IMR-90 (cell line): ENCODE results near the gene CYP2B6. TPM values are rescaled to one million over a fixed set of nuclear protein-coding genes. Genes with fewer than 3 reads are reported as not detected.

ENCODE experiments used
- ATAC-seq: fragments of 200-7000 bp; cut with Tn5 transposase; 2 replicates; pipeline ENCODE4 v1.9.1; 2020; ENCODE audit warnings: low read depth, mild to moderate bottlenecking, moderate library complexity
- BruUV-seq: library from RNA; stranded (reverse); fragments of 400-500 nt; replicated peaks from 2 replicates; lab custom pipeline; 2021; lab: Mats Ljungman, UMichigan
- CTCF ChIA-PET: fragments of 300-600 bp; formaldehyde crosslinking; extraction: SDS; loops from one replicate; lab custom pipeline; 2021; ENCODE audit warnings: antibody characterized with exemption; lab: Yijun Ruan, JAX
- POLR2A ChIA-PET: fragments of 300-600 bp; sonication (Branson Sonifier 250); formaldehyde crosslinking; loops from one replicate; lab custom pipeline; 2022; ENCODE audit warnings: antibody characterized with exemption; ENCODE audit not compliant: unreplicated experiment; lab: Charles Lee
- DNase-seq: peaks from one replicate; pipeline ENCODE4 v3.0.0; 2013
- H2AFZ ChIP-seq: replicated peaks from 2 replicates; pipeline ENCODE3; 2013; ENCODE audit warnings: low read length, mild to moderate bottlenecking; ENCODE audit not compliant: poor library complexity
- H2AK5ac ChIP-seq: 2 replicates; pipeline ENCODE4 v1.6.1; 2013; ENCODE audit warnings: low read depth, low read length, inconsistent platforms
- H2AK9ac ChIP-seq: replicated peaks from 2 replicates; pipeline ENCODE3; 2013; ENCODE audit warnings: mild to moderate bottlenecking, low read depth, low read length, moderate library complexity; ENCODE audit not compliant: poor library complexity
- H2BK120ac ChIP-seq: 2 replicates; pipeline ENCODE4 v1.6.1; 2013; ENCODE audit warnings: low read depth, low read length, inconsistent platforms
- H2BK15ac ChIP-seq: 3 replicates; pipeline ENCODE4 v1.6.1; 2013; ENCODE audit warnings: low read depth, low read length, inconsistent platforms
- H2BK20ac ChIP-seq: 2 replicates; pipeline ENCODE4 v1.6.1; 2013; ENCODE audit warnings: low read depth, mild to moderate bottlenecking, inconsistent platforms, low read length, moderate library complexity
- H2BK5ac ChIP-seq: 2 replicates; pipeline ENCODE4 v1.6.1; 2013; ENCODE audit warnings: mild to moderate bottlenecking, low read depth, low read length, inconsistent platforms; ENCODE audit not compliant: poor library complexity, severe bottlenecking
- H3K14ac ChIP-seq: replicated peaks from 2 replicates; pipeline ENCODE4 v1.6.1; 2013; ENCODE audit warnings: low read depth, low read length, inconsistent platforms
- H3K18ac ChIP-seq: 2 replicates; pipeline ENCODE4 v1.6.1; 2013; ENCODE audit warnings: low read depth, low read length, control low read depth
- H3K23ac ChIP-seq: 2 replicates; pipeline ENCODE4 v1.6.1; 2013; ENCODE audit warnings: low read depth, low read length, inconsistent platforms
- H3K27ac ChIP-seq: 2 replicates; pipeline ENCODE4 v1.5.1; 2013; ENCODE audit warnings: mild to moderate bottlenecking, control low read depth, low read length; ENCODE audit not compliant: insufficient read depth
- H3K27me3 ChIP-seq: 2 replicates; pipeline ENCODE4 v1.6.1; 2013; ENCODE audit warnings: low read length; ENCODE audit not compliant: control insufficient read depth, insufficient read depth
- H3K36me3 ChIP-seq: 2 replicates; pipeline ENCODE4 v1.6.1; 2013; ENCODE audit warnings: low read length, mixed read lengths; ENCODE audit not compliant: control insufficient read depth, insufficient read depth
- H3K4ac ChIP-seq: 2 replicates; pipeline ENCODE4 v1.6.1; 2013; ENCODE audit warnings: low read depth, low read length, inconsistent platforms
- H3K4me1 ChIP-seq: 2 replicates; pipeline ENCODE4 v1.6.1; 2013; ENCODE audit warnings: low read length, mixed read lengths; ENCODE audit not compliant: control insufficient read depth, insufficient read depth
- H3K4me2 ChIP-seq: 2 replicates; pipeline ENCODE4 v1.6.1; 2013; ENCODE audit warnings: low read depth, mild to moderate bottlenecking, control low read depth, low read length, moderate library complexity
- H3K4me3 ChIP-seq: 2 replicates; pipeline ENCODE4 v1.5.1; 2013; ENCODE audit warnings: low read depth, mild to moderate bottlenecking, control low read depth, low read length, moderate library complexity; ENCODE audit not compliant: insufficient read depth
- H3K56ac ChIP-seq: 2 replicates; pipeline ENCODE4 v1.6.1; 2013; ENCODE audit warnings: low read length, inconsistent platforms; ENCODE audit not compliant: insufficient read depth; ENCODE audit errors: extremely low read depth
- H3K79me1 ChIP-seq, 2 experiments: 2 replicates each; pipeline ENCODE4 v1.6.1; 2013; ENCODE audit warnings: low read length in 2 of 2, inconsistent platforms in 1 of 2, low read depth in 1 of 2
- H3K9ac ChIP-seq: 2 replicates; pipeline ENCODE4 v1.6.1; 2013; ENCODE audit warnings: low read depth, low read length, control low read depth
- H3K9me1 ChIP-seq: 2 replicates; pipeline ENCODE4 v1.6.1; 2013; ENCODE audit warnings: low read length, inconsistent platforms; ENCODE audit not compliant: insufficient read depth
- H3K9me3 ChIP-seq: 2 replicates; pipeline ENCODE4 v1.6.1; 2013; ENCODE audit warnings: low read length; ENCODE audit not compliant: control insufficient read depth, insufficient read depth
- H4K20me1 ChIP-seq: 2 replicates; pipeline ENCODE4 v1.6.1; 2013; ENCODE audit warnings: low read length, inconsistent platforms; ENCODE audit not compliant: insufficient read depth
- H4K5ac ChIP-seq: 2 replicates; pipeline ENCODE4 v1.6.1; 2013; ENCODE audit warnings: mild to moderate bottlenecking, low read depth, low read length, control low read depth
- H4K8ac ChIP-seq, 2 experiments: 2 replicates each; pipeline ENCODE4 v1.6.1; 2013; ENCODE audit warnings: low read depth in 2 of 2, low read length in 2 of 2, control low read depth in 1 of 2, inconsistent platforms in 1 of 2
- H4K91ac ChIP-seq: 2 replicates; pipeline ENCODE4 v1.6.1; 2013; ENCODE audit warnings: low read depth, low read length, inconsistent platforms; ENCODE audit not compliant: insufficient read depth
- MAFK ChIP-seq: IDR thresholded peaks from 2 replicates; pipeline ENCODE4 v1.6.1; 2012; ENCODE audit warnings: low read depth, low read length, improper control_type of control experiment
- NFE2L2 ChIP-seq: fragments of 150-350 bp; IDR thresholded peaks from 2 replicates; pipeline ENCODE4 v1.6.1; 2016; ENCODE audit warnings: low read depth, mild to moderate bottlenecking, low read length
- RAD21 ChIP-seq: IDR thresholded peaks from 2 replicates; pipeline ENCODE4 v1.6.1; 2012; ENCODE audit warnings: low read length, improper control_type of control experiment
- RCOR1 ChIP-seq: IDR thresholded peaks from 2 replicates; pipeline ENCODE4 v1.6.1; 2012; ENCODE audit warnings: mild to moderate bottlenecking, low read length, improper control_type of control experiment; ENCODE audit not compliant: insufficient replicate concordance
- SMC3 ChIP-seq: fragments of 150-350 bp; IDR thresholded peaks from 2 replicates; pipeline ENCODE4 v1.6.1; 2016; ENCODE audit warnings: low read depth, mild to moderate bottlenecking, antibody characterized with exemption, low read length, moderate library complexity
- WGBS, 2 experiments: methylation state at CpG; one replicate each; pipeline versions ENCODE4 v1.1.5 to v1.1.7; 2013; ENCODE audit warnings: missing lambda C conversion rate in 2 of 2; ENCODE audit not compliant: insufficient read length in 1 of 2; ENCODE audit errors: extremely low coverage in 2 of 2; 5-methylcytosine and 5-hydroxymethylcytosine counted together
- dilution Hi-C: fragments of 300-500 bp; cut with HindIII; formaldehyde crosslinking; loops from one replicate; pipeline ENCODE4 v1.14.3; 2018; ENCODE audit warnings: low sequenced_read_pairs; ENCODE audit not compliant: unreplicated experiment
- in situ Hi-C: fragments of 300-500 bp; cut with MboI; formaldehyde crosslinking; loops from 3 replicates; pipeline ENCODE4 v1.14.3; 2019; ENCODE audit warnings: low sequenced_read_pairs, inconsistent platforms, mixed read lengths
- intact Hi-C: fragments of 100-400 bp; cut with micrococcal nuclease; formaldehyde crosslinking; loops from 2 replicates; pipeline ENCODE4 v1.10.0; 2022
- polyA plus RNA-seq, 3 experiments: library from polyadenylated mRNA; depleted of rRNA; stranded (reverse); fragments of >200 nt; gene quantifications; 2 replicates each; pipeline ENCODE4 v1.2.3, GENCODE V29; 2012; ENCODE audit warnings: low replicate concordance in 1 of 3
- total RNA-seq: library from RNA; depleted of rRNA; stranded (reverse); fragments of >200 nt; gene quantifications from 2 replicates; pipeline ENCODE4 v1.2.3, GENCODE V29; 2012
- TF ChIP-seq, protein P1 (sequence below): conservative IDR thresholded peaks from 2 replicates; pipeline ENCODE4 v1.5.1; 2012; ENCODE audit warnings: mild to moderate bottlenecking, low read depth, low read length, improper control_type of control experiment

The CYP2B6 gene
- total and polyA plus RNA-seq, 2 of the 4 experiments (the other 2 are of a cell fraction), result not detected

DNA sequence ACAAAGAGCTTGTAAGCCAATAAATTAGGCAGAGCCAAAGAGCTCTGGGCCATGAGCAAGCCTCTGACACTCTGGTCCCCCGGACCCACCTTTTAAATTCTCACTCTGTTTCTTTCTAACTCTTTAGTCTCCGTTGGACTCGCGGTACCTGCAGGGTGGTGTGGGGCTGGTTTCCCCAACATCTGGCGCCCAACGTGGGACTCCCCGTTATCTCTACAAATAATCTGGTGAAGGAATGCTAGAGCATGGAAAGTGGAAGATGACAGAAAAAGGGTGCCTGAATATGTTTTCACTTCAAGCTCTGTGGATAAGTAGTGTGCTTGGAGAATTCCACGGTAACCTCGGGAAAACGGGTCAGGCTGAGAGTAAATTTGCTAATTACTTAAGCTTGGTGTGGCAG, 36.5 kb upstream of the CYP2B6 start:
- Histone ChIP-seq H3K4me1 (no peaks in the 10 kb centered on the region), H3K4me2 (no peak overlapping the region), H3K18ac (no peak overlapping the region), H3K4ac (no peak overlapping the region), H3K9me1 (no peaks in the 10 kb centered on the region), H2BK5ac (no peak overlapping the region), H3K27me3 (no peaks in the 10 kb centered on the region), H2BK20ac (no peak overlapping the region), H3K27ac (no peak overlapping the region), H4K8ac (no peak overlapping the region), H4K20me1 (no peaks in the 10 kb centered on the region), H3K14ac (no peak overlapping the region), H4K91ac (no peak overlapping the region), H3K9me3 (peaks cover 21% of the 10 kb centered on the region), H2BK120ac (no peak overlapping the region), H2AFZ (no peak overlapping the region), H3K9ac (no peak overlapping the region), H4K5ac (no peak overlapping the region), H3K36me3 (no peaks in the 10 kb centered on the region), H3K4me3 (no peak overlapping the region), H2BK15ac (no peak overlapping the region), H2AK5ac (no peak overlapping the region), H2AK9ac (no peak overlapping the region), H3K79me1 (no peaks in the 10 kb centered on the region), H3K23ac (no peak overlapping the region), H3K56ac (no peak overlapping the region)
- intact Hi-C loops (no loop called here), in situ Hi-C loops (no loop called here), dilution Hi-C loops (no loop called here)
- no peak for DNase-seq
- ATAC-seq, result no peak
- POLR2A ChIA-PET, result no interaction called here
- no TSS peak for BruUV-seq
- no peak for TF ChIP-seq SMC3
- TF ChIP-seq RAD21, result no peak
- TF ChIP-seq, protein P1, sequence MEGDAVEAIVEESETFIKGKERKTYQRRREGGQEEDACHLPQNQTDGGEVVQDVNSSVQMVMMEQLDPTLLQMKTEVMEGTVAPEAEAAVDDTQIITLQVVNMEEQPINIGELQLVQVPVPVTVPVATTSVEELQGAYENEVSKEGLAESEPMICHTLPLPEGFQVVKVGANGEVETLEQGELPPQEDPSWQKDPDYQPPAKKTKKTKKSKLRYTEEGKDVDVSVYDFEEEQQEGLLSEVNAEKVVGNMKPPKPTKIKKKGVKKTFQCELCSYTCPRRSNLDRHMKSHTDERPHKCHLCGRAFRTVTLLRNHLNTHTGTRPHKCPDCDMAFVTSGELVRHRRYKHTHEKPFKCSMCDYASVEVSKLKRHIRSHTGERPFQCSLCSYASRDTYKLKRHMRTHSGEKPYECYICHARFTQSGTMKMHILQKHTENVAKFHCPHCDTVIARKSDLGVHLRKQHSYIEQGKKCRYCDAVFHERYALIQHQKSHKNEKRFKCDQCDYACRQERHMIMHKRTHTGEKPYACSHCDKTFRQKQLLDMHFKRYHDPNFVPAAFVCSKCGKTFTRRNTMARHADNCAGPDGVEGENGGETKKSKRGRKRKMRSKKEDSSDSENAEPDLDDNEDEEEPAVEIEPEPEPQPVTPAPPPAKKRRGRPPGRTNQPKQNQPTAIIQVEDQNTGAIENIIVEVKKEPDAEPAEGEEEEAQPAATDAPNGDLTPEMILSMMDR, result no peak
- no peak for TF ChIP-seq NFE2L2
- TF ChIP-seq RCOR1, result no peak
- TF ChIP-seq MAFK, result no peak
- CTCF ChIA-PET, result interaction anchor here (0.6 kb wide), 1 partner anchor 274 kb away, joined by 5 read pairs; no protein-coding TSS in a partner anchor
- WGBS, 2 experiments, result no CpG with 5 or more reads among the region's 10 CpGs
